HG03280 (cell line): ENCODE results near the gene KCNT1.
"Not testable (repeated sequence)": the region's sequence is repeated elsewhere in the genome, so short reads cannot be mapped to it uniquely, and the experiment has no call there.

Experiments used
- ATAC-seq: cut with Tn5 transposase; IDR thresholded peaks from one replicate; pipeline ENCODE4 v1.9.1; 2021; ENCODE audit warnings: mild to moderate bottlenecking, moderate library complexity; ENCODE audit not compliant: unreplicated experiment

Gene KCNT1

GRCh38 chr9:135672786-135673185, 29.2 kb upstream of the KCNT1 start:
- not testable (repeated sequence) for ATAC-seq

- ATAC-seq = no peak
These were observed 28.0 kb upstream of the KCNT1 start for GRCh38 chr9:135673941-135674340.

- no peak for ATAC-seq
These were observed 27.0 kb upstream of the KCNT1 start for GRCh38 chr9:135674977-135675376.

GRCh38 chr9:135676891-135677290, 25.1 kb upstream of the KCNT1 start:
- no peak for ATAC-seq

DNA sequence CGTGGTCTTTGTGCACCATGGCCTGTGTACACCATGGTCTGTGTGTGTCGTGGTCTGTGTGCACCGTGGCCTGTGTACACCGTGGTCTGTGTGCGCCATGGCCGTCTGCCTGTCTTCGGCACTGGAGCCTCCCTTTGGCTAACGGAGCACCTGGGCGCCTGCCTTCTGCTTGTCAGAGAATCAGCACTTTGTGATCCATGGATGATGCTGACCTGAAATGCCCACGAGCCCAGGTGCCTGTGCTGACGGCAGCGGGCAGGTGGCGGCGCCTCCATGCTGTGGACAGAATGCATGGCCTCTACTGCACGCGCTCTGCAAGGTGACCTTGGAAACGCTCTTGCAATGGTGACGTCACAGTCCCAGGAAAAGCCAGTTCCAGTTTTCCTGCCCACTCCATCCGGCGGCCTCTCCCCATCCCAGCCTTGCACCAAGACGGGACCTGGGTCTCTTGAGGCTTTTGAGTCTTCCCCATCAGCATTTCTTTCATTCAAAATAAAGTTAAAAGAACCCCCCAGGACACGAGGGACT, 24.3 kb upstream of the KCNT1 start:
- no peak for ATAC-seq

DNA sequence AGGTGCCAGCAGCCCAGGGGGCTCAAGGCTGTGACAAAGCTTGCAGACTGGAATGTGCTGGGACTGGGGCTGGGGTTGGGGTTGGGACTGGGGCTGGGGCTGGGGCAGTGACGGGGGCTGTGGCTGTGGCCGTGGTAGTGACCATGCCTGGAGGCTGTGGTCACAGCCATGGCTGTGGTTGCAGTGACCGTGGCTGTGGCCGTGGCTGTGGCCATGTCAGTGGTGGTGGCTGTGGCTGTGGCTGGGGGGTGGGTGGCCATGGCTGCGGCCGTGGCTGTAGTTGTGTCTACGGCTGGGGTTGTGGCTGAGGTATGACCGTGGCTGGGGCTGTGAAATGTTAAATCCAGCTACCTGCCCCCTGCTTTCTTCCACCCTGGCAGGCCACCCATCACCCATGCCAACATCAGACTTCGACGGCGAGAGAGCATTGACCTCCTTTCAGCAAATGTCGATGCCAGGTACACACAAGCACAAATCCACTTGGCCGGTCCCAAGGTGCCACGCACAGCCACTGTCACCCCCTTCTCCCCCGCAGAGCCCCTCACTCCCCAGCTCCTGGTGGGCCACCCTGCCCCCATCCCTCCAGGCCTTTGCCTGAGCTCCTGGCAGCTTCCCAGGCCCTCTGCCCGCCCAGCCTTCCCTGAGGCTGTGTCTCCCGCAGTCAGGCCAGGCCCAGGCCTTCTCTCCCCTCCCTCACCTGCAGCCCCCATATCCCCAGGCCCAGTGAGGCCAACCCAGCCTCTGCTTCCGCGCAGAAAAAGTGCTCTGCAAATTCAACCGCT, 23.6 kb upstream of the KCNT1 start:
- ATAC-seq = no peak

- ATAC-seq = no peak
These were observed 21.9 kb upstream of the KCNT1 start for GRCh38 chr9:135680056-135680455.

DNA sequence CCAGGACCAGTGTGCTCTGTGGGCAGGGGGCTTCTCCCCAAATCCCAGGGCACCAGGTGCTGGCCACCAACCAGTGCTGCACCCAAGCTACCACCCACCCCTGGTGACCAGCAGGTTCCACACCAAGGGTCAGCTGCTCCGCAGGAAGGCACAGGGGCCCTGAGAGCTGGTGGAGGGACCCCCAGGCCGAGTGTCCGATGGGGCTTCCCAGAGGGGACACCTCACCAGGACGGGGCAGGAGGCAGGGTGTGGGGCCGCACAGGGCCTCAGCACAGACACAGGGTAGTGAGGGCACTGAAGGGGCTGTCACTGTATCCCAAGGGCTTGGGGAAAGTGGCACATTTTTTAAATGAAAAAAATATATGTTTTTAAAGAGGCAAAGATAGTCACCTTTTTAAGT, 20.8 kb upstream of the KCNT1 start:
- no peak for ATAC-seq

GRCh38 chr9:135683401-135684034, 18.5 kb upstream of the KCNT1 start:
- ATAC-seq = no peak

DNA sequence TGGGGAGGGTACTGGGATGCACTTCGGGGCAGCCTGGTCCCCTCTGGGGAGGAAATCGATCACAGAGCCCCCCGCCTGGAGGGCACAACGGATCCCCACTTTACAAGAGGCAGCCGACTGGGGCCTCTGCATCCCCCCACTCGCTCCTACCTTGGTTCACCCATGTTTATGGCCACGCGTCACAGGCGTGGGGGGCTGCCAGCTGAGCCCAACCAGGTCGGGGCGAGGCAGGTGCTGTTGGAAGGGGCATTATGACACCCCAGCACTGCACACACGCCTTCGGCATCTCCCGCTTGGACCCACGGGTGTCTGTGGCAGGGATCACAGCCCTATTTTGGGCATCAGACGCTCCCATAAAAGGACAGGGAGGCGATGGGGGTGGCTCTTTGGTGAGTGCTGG, 17.3 kb upstream of the KCNT1 start:
- no peak for ATAC-seq

DNA sequence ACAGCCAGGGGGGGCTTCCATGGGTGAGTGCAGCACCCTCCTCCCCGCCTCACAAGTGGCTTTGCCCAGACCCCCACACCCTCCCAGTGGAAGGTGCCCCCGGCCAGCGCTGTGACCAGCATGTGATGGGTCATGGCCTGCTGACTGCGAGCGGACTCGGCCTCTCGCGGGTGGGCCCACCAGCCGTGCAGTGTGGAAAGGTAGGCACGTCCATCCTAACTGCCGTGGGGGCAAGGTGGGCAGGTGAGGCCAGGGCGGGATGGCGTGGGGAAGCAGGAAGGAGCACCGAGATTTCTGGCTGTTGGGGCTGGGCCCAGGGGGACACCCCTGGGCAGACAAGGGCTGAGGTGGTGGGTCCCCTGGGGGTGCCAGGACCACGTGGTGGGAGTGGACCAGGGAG, 14.8 kb upstream of the KCNT1 start:
- ATAC-seq = no peak

GRCh38 chr9:135689011-135689410, 13.0 kb upstream of the KCNT1 start:
- no peak for ATAC-seq

- ATAC-seq = no peak
These were observed 11.0 kb upstream of the KCNT1 start for GRCh38 chr9:135690836-135691570.

GRCh38 chr9:135692410-135692809, 9.6 kb upstream of the KCNT1 start:
- ATAC-seq = no peak

GRCh38 chr9:135693265-135693664, 8.7 kb upstream of the KCNT1 start:
- ATAC-seq = no peak

GRCh38 chr9:135693771-135694170, 8.2 kb upstream of the KCNT1 start:
- no peak for ATAC-seq

DNA sequence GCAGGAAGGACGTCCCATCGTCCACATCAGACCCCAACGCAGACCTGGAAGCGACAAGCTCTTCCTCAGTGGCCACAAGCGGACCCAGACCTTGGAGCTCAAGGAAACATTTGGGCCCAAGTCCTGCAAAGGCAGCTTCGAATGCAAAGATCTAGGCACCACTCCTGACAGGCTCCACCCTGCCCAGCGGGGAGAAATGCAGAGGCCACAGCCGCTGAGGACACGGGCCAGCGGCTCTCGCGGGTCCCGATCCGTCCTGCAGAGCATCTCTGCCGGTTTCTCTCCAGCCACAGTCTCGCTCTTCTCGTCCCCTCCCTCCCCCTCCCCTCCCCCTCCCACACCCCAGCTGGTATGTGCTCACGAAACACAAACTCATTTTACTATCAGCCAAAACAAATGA, 7.6 kb upstream of the KCNT1 start:
- no peak for ATAC-seq

GRCh38 chr9:135695036-135695435, 6.9 kb upstream of the KCNT1 start:
- no peak for ATAC-seq

GRCh38 chr9:135695642-135696041, 6.3 kb upstream of the KCNT1 start:
- ATAC-seq = no peak

DNA sequence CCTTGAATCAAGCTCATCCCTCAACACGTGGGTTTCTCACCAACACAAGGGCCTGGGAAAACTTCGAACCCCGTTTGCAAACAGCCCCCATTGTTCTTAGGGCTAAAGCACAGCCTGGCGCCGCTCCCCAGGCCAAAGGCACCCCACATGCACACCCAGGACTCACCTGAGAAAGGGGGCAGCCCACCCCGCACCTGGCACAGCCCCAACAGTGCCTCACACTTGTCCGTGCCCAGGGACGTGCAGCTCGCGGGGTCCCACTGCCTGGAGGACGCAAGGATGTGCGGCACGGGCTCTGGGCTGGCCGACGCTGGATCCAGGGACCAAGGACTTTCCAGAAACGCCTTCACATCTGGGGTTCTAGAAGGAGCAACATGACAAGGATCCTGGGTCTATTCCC, 5.5 kb upstream of the KCNT1 start:
- no peak for ATAC-seq

DNA sequence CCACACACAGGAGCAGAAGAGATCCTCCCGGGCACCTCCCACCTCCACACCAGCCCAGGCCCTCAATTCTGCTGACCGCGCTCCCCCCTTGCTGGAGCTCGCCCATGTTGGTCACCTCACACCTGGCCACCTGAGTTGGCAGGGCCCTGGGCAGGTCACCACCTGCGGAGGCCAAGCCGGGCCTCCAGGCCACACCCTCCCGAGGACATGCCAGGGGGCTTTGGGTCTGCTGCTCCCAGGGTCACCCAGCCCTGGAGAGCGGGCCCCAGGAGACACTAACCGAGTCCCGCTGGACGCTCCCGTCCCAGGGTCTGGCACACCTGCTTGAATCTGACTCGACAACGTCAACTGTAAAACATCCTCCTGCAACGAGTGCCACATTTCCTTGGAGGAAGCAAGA, 4.8 kb upstream of the KCNT1 start:
- no peak for ATAC-seq

DNA sequence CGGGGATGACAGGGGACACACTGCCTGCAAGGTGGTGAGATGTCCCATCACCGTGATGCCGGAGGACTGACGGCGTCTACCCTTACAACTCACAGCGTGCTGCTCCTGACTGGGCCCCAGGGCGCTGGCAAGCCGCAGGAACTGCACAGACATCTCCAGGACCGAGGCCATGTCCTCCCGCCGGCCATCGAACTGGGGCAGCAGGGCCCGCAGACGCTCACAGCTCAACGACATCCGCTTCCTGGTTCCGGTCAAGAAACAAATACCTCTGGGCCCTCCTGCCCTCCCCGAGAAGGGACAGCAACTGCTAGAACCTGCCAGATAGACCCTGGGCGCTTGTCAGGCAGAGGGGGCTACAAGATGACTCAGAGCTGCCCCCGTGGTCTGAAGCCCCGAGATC, 3.7 kb upstream of the KCNT1 start:
- no peak for ATAC-seq
